GM12892 (cell line): Measurements from ENCODE around the gene CCDC158.

Experiments
- POLR2A ChIP-seq: IDR thresholded peaks from 2 replicates; pipeline ENCODE4 v1.6.1; 2011; ENCODE audit warnings: low read depth, low read length, control low read depth
- POLR2AphosphoS5 ChIP-seq: IDR thresholded peaks from 2 replicates; pipeline ENCODE4 v1.6.1; 2011; ENCODE audit warnings: low read depth, low read length, control low read depth
- TAF1 ChIP-seq: IDR thresholded peaks from 2 replicates; pipeline ENCODE4 v1.6.1; 2011; ENCODE audit warnings: low read depth, mild to moderate bottlenecking, control low read depth, low read length, borderline replicate concordance

GRCh38 chr4:76305971-76306881, 114.7 kb downstream of the CCDC158 start, which contains the start of gene STBD1:
- no peak for TF ChIP-seq POLR2A
- no peak for TF ChIP-seq POLR2AphosphoS5
- no peak for TF ChIP-seq TAF1
